Measurements from ENCODE around the gene TOGARAM2. TPM values are rescaled to one million over a fixed set of nuclear protein-coding genes. Genes with fewer than 3 reads are reported as not detected.

TOGARAM2 gene
- polyA plus RNA-seq, 3 donors = 0.30 to 3.0 (median 0.31) TPM

DNA sequence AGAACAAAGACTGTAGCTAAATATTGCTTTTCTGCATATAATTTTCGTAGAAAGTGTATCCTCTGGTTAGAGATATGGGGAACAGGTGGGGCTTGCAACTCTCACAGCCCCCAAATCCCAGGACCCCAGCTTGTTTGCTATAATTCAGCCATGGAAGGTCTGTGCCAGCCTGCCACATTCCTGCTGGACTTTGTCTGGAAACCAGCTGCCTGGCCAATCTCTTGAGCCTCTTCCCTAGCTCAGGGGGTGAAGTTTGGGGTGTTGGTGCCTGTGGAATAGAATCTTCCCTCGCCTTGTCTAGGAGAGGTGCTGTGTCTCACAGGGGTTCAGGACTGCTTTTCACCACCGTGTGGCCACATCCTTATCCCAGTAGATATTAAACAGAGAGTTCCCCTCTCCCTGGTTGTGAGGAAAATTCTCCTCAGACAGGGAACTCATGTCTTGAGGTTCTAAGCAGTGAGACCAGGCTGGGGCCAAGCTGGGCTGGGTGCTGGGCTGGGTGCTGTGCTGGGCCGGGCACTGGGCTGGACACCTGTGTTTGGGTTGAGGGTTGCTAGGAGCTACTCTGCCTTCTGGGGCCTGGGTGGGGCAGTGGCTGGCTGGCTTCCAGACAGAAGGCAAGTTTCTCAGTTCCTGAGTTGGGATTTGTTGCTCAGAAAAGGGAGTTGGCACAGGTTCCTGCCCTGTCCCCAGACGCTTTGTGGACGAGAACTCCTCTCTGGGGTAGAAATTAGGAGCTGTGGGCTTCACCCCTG, 12.3 kb downstream of the TOGARAM2 start:
- no peak overlapping the region for H3K27ac ChIP-seq (ENCODE audit: low read depth, low read length)
- WGBS, 3 donors = 52 to 78% (median 64%) methylated on average over 6 of the region's 6 CpGs

DNA sequence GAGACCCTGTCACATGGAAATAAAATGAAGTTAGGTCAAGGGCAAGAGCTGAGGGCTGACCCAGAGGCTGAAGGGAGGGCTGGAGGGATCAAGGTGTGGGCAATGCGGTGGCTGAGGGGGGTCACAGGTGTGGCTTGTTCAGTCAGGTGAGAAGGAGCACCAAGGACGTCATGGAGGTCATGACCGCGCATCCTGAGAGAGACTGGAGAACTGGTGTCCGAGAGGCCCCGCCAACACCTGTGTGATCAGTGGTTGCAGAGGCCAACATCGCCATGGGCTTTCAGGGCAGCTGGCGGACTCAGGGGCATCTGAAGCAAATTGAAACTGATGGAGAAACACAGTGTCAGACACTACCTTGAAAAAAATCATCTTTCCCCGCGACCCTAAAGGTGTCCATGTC, 13.0 kb downstream of the TOGARAM2 start:
- 92 to 96% (median 95%) methylated on average over 10 of the region's 10 CpGs for WGBS, 3 donors
- H3K27ac ChIP-seq (ENCODE audit: low read depth, low read length) = no peak overlapping the region

- H3K27ac ChIP-seq (ENCODE audit: low read depth, low read length) = no peak overlapping the region
- 78 to 89% (median 81%) methylated on average over 7 of the region's 7 CpGs for WGBS, 3 donors
Observed at GRCh38 chr2:28994679-28995078, 13.6 kb downstream of the TOGARAM2 start.

DNA sequence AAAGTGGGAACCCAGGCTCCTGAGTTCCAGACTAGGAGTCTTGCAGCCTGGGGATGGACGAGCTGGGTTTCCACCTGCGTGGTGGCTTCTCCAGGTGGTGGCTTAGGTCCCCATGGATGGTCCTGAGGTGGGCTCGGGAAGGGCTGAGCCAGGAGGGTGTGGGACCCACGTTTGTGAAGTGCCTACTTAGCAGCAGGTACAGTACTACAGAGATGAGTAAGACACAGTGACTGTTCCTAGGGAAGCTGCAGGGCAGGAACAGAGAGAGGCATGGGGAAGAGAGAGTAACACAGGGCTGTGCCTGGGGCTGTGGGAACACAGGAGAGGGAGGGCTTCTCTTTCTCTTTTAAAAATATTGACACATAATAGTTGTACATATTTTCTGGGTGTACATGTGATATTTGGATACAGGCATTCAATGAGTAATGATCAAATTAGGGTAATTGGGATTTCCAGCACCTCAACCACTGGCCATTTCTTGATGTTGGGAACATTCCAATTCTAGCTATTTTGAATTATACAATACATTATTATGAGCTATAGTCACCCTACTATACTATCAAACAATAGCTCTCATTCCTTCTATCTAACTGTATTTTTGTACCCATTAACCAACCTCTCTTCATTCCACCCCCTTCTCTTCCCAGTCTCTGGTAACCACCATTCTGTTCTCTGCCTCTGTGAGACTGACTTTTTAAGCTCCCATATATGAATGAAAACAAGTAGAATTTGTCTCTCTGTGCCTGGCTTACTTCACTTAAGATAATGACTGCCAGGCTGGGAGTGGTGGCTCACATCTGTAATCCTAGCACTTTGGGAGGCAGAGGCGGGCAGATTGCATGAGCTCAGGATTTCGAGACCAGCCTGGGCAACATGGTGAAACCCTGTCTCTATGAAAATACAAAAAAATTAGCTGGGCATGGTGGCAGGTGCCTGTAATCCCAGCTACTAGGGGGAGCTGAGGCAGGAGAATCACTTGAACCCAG, 15.0 kb downstream of the TOGARAM2 start:
- WGBS, 3 donors = 76 to 81% (median 79%) methylated on average over 6 of the region's 6 CpGs
- H3K27ac ChIP-seq (ENCODE audit: low read depth, low read length) = no peak overlapping the region

DNA sequence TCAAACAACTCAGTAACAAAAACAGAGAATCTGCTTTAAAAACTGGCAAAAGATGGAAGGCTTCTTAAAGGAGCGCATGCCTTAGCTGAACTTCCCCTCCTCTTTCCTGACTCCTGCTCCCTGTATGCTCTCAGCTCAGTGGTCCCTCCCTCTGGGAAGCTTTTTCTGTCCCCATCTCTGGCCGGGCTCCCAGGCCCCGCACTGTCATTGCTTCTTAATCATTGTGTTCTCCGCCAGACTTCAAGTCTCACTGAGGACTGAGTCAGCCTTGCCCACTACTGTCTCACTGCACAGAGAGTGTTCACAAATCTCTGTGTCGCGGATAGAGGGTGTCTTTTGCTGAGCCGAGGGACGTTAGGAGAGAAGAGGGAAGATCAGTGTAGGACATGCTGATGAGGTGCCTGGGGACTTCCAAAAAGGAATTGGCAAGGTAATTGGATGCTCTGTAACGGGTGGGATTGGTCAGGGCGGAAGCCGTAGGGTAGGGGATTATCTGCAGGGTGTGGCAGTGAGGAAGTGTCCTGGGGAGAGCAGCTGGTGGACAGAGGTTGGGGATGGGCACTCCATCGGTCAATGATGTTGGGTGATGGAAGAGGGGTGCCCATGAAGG, 16.2 kb downstream of the TOGARAM2 start:
- no peak overlapping the region for H3K27ac ChIP-seq (ENCODE audit: low read depth, low read length)
- 56 to 81% (median 61%) methylated on average over 12 of the region's 12 CpGs for WGBS, 3 donors

DNA sequence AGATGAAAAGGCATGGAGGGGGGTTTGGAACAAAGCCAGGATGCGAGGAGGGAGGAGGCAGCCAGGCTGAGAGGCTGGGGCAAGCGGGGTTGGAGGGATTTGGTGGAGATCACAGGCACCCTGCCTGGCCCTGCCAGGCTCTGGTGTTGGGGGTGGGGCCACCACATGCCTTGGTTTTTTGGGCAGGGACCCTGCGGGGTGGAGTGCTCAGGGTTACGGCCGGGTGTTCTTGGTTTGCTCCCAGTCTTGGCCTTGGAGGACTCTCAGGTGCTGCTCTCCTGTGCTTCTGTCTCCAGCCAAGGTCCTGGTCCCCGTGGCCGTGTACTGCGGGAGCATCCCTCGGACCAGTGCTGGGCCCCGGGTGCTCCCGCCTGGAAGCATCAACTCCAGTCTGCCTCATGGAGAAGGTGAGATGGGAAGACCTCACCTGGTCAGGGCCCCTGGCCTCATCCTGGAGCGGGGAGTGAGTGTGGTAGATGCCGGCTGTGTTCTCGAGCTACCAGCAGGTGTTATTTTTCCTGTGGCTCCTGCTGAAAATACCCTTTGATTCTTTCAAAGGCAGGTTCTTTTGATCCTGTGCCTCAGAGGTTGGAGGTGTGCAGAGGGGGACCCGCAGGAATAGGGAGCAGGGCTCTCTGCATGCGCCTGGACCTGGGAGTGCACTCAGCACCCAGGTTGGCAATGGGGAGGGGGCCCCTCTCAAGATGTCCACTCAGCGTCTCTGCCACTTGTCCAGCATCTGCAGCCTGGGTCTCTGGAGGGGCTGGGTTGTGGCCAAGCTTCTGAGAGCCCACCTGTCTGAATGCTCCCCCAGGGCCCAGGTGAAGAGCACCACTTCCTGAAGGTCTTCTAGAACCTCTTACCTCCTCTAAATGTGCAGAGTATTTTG, 17.0 kb downstream of the TOGARAM2 start:
- no peak overlapping the region for H3K27ac ChIP-seq (ENCODE audit: low read depth, low read length)
- WGBS, 3 donors = 61 to 94% (median 92%) methylated on average over 16 to 17 of the region's 17 CpGs

GRCh38 chr2:29000481-29000880, 19.4 kb downstream of the TOGARAM2 start:
- no peak overlapping the region for H3K27ac ChIP-seq (ENCODE audit: low read depth, low read length)

GRCh38 chr2:29000956-29001355, 19.9 kb downstream of the TOGARAM2 start:
- H3K27ac ChIP-seq (ENCODE audit: low read depth, low read length) = no peak overlapping the region

More at GRCh38 chr2:29000481-29000880, 19.4 kb downstream of the TOGARAM2 start:
- WGBS, 3 donors = 45 to 78% (median 51%) methylated on average over 6 to 7 of the region's 7 CpGs

DNA sequence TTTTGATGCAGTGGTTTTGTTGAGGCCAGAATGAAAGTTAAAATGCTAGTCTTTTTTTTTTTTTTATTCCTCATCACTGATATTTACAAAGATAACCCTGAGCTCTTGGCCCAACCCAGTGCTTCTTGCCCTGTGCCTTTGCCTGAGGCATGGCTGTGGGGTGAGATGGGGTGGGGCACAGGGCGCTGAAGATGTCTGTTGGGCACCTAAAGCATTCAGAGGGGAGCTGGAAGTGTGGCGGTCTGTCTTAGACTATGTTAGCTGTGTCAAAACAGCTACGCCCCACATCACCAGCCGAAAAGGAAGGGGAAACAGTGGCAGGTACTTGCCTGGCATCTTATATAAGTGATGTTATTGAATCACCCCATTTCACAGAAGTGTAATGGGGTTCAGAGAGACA, 20.7 kb downstream of the TOGARAM2 start:
- 88 to 94% (median 91%) methylated on average over 4 of the region's 4 CpGs for WGBS, 3 donors

More at GRCh38 chr2:29000956-29001355, 19.9 kb downstream of the TOGARAM2 start:
- WGBS, 3 donors = 74 to 88% (median 76%) methylated on average over 5 of the region's 5 CpGs

GRCh38 chr2:29004755-29005154, 23.7 kb downstream of the TOGARAM2 start:
- 0 to 75% (median 0%) methylated on average over 1 of the region's 1 CpG for WGBS, 3 donors

More for the DNA sequence above, 20.7 kb downstream of the TOGARAM2 start:
- H3K27ac ChIP-seq (ENCODE audit: low read depth, low read length) = no peak overlapping the region

GRCh38 chr2:29005331-29005730, 24.2 kb downstream of the TOGARAM2 start:
- H3K27ac ChIP-seq (ENCODE audit: low read depth, low read length) = no peak overlapping the region
- 68 to 86% (median 72%) methylated on average over 7 of the region's 7 CpGs for WGBS, 3 donors

More at GRCh38 chr2:29004755-29005154, 23.7 kb downstream of the TOGARAM2 start:
- no peak overlapping the region for H3K27ac ChIP-seq (ENCODE audit: low read depth, low read length)

GRCh38 chr2:29006092-29006979, 25.2 kb downstream of the TOGARAM2 start:
- 45 to 70% (median 61%) methylated on average over 12 of the region's 12 CpGs for WGBS, 3 donors
- no peak overlapping the region for H3K27ac ChIP-seq (ENCODE audit: low read depth, low read length)

DNA sequence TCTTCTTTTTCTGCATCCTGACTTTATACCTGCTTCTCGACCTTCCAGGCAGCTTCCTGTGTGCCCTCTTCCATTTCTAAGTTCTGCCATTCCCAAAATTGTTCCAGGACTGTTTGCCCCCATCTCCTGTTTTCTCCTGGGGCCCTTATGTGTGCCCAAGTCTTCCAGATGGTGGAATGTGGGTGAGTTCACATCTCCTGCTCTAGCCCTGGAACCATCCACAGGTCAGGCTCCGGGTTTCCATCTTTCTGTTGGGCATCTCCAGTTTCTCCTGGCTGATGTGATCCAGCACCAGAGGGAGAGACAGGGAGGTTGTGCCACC, 25.8 kb downstream of the TOGARAM2 start:
- no peak overlapping the region for H3K27ac ChIP-seq (ENCODE audit: low read depth, low read length)
- 80 to 90% (median 84%) methylated on average over 2 of the region's 2 CpGs for WGBS, 3 donors

- 92 to 97% (median 94%) methylated on average over 9 of the region's 9 CpGs for WGBS, 3 donors
- no peak overlapping the region for H3K27ac ChIP-seq (ENCODE audit: low read depth, low read length)
Observed at GRCh38 chr2:29009270-29009669, 28.2 kb downstream of the TOGARAM2 start.

DNA sequence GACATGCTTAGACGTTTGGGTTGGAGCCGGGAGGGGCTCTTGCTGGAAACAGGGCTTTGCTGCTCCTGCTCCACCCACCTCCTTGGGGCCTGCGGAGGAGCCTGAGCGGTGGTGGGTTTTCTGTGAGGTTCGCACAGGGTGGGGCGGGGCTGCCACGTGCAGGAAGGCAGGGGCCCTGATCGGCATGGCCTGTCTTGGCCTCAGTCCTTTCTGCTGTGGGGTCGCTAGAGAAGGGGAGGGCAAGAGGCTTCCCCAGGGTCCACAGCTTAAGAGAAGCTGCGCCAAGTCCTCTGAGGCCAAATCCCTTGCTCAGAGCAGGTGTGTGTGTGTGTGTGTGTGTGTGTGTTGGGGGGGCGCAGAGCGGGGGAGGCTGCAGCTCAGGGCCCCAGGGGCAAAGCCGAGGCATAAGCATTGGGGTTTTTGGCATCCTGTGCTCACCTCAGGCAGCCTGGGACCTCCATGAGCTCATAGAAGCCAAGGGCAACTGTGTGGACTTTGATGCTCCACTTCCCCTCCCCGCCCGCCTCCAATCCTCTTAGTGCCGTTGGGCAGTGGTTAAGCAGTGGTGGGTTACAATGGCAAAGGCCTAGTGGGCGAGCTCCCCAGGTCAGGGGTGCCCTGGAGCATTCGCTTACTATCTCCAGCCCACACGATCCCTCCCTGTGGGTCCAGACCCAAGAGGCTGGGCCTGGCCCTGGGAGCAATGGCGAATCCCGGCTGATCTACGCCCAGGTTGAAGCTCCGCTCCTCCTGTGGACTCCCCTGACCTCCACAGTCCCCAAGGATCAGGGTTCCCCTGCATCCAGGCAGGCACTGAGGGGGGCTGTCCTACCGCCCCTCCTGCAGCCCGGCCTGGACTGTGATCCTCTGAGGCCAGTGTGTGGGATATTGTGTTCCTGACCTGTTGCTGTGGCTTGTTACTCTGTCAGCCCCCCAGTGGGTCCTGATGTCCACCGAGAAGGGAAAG, 28.9 kb downstream of the TOGARAM2 start:
- no peak overlapping the region for H3K27ac ChIP-seq (ENCODE audit: low read depth, low read length)

DNA sequence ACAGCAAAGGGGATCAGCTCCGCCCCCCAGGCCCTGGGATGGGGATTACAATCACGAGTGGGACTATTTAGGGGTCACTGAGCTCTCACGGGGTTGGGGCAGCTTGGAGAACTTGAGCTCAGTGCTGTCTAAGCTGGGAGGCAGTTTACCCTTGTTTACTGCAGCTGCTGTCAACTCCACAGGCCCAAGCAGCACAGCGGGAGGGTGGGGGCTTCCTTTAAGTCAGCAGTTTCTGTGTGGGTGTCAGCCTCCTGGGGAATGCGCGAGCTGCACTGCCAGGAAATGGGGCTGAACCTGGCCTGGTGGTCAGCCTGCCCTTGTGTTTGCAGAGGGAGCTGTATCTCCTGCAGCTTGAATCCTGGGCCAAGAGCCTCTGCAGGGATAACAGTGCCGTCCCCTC, 29.8 kb downstream of the TOGARAM2 start:
- H3K27ac ChIP-seq (ENCODE audit: low read depth, low read length) = no peak overlapping the region
- WGBS, 3 donors = 21 to 56% (median 22%) methylated on average over 7 of the region's 7 CpGs

More for the DNA sequence above, 28.9 kb downstream of the TOGARAM2 start:
- WGBS, 3 donors = 80 to 84% (median 81%) methylated on average over 26 of the region's 26 CpGs
